HK-2 (cell line): ENCODE data around the gene PIN1.
"Not testable (repeated sequence)": the region's sequence is repeated elsewhere in the genome, so short reads cannot be mapped to it uniquely, and the experiment has no call there.

Experiments
- DNase-seq: peaks from one replicate; pipeline ENCODE4 v3.0.0-alpha.2; 2018; ENCODE audit not compliant: unreplicated experiment

The PIN1 gene

DNA sequence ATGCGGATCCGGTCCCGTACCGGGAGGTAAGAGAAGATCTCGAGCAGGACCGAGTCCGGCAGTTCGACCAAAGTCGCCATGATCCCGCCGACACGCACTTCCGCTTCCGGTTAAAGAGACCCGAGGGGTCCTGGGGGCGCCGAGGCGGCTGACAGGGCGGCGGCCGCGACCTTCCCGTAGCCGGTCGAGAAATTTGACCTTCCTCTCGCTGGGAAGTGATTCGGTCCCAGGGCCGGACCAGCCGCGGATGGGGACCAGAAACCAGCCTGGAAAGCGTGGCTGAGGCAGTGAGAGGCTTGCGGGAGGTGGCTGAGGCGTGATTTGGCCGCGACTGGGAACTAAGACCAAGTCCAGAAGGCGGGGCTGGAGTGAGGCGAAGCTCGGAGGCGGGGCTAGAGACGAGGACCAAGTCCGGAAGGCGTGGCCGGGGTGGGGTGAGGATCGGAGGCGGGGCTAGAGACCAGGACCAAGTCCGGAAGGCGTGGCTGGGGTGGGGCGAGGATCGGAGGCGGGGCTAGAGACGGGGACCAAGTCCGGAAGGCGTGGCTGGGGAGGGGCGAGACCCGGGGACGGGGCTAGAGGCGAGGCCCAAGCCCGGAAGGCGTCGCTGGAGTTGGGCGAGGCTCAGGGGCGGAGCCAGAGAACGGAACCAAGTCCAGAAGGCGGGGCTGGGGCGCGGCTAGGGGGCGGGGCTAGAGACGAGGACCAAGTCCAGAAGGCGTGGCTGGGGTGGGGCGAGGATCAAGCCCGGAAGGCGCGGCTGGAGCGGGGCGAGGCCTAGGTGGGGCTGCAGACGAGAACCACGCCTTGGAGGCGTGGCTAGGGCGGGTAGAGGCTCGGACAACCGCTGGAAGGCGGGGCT, 16.2 kb upstream of the PIN1 start, which contains the start of gene FBXL12:
Gene FBXL12, minus strand, starts transcription at position 346 of the 862 bp plus-strand sequence. Its CDS starts 266 bp downstream, at position 80.
- DNase-seq = peak; percentile 100

DNA sequence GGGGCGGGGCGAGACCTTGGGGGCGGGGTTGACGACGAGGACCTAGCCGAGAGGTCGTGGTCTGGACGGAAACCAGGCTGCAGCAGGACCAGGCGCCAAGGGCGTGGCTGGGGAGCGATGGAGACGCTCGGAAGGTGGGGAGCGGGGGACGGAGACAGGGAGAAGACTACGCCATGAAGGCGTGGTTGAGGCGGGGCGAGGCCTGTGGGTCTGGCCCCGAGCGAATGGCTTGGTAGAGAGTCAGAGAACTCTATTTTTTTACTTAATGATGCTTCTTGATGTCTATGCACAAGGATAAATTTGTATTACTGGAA, 15.6 kb upstream of the PIN1 start:
- DNase-seq = no peak

DNA sequence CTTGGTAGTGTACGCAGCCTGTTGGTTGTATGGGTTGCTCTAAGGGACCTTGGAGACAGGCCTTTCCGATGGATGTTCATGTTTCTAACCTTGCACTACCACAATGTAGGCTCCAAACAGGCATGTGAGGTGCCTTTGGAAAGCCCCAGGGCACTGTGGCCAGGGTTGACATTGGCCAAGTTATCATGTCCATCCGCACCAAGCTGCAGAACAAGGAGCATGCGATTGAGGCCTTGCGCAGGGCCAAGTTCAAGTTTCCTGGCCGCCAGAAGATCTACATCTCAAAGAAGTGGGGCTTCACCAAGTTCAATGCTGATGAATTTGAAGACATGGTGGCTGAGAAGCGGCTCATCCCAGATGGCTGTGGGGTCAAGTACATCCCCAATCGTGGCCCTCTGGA, 15.1 kb upstream of the PIN1 start:
- not testable (repeated sequence) for DNase-seq

DNA sequence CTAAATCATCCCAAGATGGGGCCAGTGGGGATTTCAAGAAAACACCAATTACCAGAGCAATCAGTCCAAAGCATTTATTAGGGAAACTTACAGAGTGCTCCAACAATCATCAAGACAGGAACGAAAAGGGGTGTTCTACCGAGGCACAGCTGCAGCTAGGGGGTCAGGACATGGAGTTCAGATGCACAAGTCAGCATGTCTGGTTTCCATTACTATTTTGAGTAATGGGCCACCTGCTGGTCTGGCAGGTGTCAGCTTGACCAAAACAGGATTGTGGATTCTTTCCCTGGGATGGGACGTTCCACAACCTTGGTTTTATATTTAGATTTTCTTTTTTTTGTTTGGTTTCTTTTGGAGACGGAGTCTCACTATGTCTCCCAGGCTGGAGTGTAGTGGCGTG, 11.3 kb upstream of the PIN1 start:
- DNase-seq = no peak

DNA sequence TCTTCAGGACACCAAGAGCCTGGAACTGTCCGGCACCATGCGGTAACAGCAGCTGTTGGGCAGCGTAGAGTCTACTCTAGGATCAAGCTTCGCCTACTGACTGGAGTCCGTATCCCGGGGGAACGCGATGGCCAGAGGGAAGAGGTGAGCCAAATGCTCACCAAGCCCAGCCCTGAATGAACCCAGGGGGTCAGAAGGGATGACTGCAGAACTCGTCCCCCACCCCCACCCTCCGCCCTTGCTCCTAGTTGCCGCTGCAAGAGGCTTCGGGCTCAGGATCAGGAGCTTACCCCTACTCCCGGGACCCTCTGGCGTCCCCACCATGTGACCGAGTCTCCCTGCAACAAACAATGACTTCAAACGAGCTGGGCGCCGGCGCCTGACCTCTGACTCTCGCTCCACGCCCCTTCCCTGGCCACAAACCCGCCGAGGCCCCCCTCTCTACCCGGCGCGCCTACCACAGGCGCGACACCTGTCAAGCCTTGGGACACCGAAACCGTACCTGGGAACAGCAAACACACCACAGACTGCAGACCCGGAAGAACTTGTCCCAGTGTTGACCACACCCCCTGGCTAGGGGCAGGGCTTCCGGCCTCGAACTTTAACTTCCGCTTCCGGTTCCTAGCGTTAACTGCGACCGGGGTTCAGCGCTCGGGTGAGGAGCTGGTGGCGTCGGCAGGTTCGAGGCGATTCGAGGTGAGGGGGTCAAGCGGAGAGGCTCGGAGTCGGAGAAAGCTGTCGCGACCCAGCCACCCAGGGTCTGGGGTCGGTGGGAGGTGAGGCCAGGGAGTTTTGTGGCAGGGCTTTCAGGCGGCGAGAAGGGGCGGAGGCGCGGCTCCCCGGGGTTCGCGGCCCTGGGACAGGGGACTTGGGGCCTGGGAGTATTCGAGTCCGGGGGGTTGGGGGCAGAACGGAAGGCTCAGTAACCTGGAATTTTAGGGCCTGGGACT, 7.6 kb upstream of the PIN1 start, which contains the start of gene UBL5:
Gene UBL5, plus strand, starts transcription at position 630 of the 950 bp plus-strand sequence. CDS start 420 bp downstream, outside the sequence.
- DNase-seq = peak; percentile 83

DNA sequence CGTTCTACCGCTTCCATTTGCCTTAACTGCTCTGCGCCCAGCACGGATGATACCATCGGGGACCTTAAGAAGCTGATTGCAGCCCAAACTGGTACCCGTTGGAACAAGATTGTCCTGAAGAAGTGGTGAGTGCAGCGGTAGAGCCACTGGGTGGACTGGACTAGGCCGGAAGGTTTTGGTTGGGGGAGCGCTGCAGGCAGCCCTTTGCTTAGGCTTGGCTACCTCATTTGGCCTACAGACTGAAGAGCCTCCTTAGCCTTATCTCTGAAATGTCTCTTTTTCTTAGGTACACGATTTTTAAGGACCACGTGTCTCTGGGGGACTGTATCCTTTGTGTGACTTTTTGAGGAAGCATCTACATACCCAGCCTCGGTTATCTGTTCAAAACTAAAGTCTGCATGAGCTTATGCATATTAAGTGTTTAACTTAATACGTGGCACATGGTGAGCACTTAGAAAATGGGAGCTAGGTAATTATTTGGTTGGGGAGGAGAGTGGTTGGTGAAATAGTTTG, 6.5 kb upstream of the PIN1 start:
- DNase-seq = no peak

DNA sequence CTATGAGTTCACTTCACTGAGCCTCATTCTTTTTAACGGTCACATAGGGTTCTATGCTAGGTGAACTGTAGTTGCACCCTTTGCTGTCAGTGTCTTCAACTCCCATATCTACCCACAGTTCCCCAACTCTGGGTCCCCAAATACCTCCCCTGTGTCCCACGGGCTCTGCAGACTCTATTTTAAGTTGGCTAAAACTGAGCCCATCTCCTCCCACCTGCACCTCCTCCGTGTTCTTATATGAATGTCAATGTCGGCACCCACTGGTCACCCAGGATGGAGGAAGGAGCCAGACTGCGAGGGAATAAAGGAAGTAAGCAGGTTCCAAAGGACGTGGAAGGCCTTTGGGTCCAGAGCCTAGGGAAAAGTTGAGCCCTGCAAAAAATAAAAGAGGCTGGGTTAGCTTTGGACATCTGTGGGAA, 802 bp upstream of the PIN1 start:
- DNase-seq = no peak

DNA sequence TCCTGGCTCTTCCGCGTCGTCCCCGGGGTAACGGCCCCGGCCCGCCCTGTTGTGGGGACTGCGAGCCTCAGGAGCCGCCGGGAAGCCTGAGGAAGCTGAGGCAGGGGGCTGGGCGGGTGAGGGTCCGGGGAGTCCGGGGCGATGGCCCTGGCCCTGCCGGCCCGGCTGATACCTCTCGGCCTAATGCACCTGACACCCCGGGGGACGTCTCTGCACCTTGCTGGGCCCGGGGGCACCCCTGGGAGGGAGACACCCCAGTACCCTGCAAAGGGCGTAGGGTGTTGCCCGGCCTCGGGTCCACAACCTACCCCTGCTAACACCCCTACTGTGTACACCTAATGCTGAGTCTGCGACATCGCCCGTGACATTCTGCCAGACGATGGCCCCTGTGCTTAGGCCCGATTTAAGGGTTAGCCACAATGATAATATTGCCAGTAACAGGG, 410 bp downstream of the PIN1 start:
- no peak for DNase-seq

DNA sequence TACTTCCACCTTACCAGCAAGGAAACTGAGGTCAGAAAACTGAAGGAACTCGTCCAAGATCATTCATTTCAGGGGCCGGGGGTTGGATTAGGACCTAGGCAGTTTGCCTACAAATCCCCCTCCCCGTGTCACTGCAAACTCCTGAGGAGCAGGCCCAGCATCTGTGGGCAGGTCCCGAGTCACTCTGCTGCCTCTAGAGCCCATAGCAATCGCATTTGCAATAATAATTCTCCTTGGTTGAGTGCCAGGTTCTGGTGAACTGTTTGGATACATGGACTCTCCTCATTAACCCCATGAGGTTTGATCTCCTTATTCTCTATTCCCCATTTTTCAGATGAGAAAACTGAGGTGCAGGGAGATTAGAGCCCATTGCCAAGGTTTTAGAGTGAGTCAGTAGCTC, 903 bp downstream of the PIN1 start:
- DNase-seq = no peak

DNA sequence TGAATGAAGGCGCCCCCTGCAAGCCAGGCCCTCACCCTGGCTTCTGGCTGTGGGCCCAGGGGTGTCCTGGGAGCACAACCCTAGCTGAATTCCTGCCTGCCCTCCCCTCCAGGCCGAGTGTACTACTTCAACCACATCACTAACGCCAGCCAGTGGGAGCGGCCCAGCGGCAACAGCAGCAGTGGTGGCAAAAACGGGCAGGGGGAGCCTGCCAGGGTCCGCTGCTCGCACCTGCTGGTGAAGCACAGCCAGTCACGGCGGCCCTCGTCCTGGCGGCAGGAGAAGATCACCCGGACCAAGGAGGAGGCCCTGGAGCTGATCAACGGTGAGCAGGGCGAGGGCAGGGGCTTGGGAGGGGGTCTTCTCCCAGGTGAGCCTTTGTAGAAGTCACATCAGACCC, 3.2 kb downstream of the PIN1 start:
- DNase-seq = no peak

DNA sequence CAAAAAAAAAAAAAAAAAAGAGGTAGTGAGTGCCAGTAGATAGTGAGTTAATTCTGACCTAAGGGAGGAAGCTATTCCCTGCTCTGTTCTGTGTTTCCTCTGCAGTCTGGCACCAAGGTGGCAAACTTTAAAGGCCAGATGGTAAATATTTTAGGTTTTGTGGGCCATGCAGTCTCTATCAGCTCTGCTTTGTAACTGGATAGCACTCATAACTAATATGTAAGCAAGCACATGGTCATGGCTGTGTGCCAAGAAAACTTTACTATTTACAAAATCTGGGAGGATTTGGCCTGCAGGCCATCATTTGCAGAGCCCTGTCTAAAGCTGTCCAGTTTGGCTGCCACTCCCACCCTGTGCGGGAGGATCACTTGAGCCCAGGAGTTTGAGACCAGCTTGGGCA, 4.3 kb downstream of the PIN1 start:
- no peak for DNase-seq

DNA sequence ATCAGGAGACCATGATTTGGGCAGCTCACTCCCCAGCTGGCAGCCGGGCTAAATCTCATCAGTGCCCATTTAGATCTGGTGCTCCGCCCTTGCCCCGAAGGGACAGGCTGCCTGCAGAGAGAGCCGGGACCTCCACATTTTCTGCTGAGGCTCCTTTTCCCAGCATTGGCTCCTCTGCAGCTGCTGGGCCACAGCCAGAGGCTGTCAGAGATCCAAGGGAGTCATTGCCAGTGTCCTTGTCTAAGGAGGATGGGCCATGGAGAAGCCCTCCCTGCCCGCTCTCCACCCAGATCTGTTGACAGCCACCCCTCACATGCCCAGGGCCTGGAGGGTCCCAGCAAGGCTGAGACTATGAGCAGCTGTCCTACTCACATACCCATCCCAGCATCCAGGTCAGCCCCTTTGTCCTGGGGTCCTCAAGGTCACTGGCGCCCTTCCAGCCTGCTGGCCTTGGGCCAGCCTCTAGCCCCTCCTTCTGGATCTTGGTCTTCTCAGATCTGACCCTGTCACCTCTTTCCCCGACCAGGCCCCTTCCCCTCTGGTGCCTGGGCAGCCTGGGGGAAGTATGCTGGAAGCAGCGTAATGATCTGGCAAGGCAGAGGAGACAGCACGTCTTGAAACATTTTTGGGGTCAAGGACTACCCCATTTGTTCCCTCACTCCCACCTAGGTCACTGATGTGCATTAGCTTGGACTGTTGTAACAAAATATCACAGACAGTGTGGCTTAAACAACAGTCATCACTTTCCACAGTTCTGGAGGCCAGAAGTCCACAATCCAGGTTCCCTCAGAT, 7.9 kb downstream of the PIN1 start:
- DNase-seq = no peak

DNA sequence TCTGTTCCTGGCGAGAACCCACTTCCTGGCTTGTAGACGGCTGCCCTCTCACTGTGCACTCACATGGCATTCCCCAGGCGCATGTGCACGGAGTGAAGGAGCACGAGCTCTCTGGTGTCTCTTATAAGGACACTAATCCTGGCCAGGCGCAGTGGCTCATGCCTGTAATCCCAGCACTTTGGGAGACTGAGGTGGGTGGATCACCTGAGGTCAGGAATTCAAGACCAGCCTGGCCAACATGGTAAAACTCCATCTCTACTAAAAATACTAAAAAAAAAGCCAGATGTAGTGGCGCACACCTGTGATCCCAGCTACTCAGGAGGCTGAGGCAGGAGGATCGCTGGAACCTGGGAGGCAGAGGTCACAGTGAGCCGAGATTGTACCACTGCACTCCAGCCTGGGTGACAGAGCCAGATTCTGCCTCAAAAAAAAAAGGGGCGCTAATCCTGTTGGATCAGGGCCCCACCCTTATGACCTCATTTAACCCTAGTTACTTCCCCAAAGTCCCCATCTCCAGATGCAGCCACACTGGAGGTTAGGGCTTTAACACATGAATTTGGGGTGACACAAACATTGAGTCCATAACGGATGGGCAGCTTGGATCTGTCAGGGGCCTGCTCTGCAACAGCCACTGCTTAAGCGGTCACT, 8.6 kb downstream of the PIN1 start:
- not testable (repeated sequence) for DNase-seq

DNA sequence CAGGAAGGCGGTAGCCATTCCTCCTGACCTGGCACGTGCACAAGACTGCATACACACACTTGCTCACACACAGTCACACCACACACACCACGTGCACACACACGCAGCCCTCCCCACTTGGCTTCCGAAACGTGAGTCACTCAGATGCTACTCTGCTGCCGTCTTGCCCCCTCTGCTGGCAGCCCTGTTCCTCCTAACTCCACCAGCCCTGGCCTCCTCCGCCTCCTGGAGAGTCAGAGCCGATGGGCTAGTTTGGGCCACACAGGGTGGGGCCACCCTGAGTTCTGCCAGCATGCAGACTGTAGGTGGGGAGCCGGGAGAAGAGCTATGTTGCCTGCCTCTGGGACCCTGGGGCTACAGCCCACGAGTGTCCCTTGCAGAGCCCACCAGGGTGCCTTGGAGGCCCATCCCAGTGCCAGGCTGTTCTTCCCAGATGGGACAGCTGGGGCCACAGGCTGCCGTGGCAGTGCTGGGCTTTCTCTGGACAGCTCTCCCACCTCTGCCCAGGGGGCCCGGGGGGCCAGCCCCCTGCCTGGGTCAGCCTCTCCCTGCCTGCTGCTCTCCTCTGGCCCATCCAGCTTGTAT, 12.1 kb downstream of the PIN1 start:
- peak; percentile 79 for DNase-seq

DNA sequence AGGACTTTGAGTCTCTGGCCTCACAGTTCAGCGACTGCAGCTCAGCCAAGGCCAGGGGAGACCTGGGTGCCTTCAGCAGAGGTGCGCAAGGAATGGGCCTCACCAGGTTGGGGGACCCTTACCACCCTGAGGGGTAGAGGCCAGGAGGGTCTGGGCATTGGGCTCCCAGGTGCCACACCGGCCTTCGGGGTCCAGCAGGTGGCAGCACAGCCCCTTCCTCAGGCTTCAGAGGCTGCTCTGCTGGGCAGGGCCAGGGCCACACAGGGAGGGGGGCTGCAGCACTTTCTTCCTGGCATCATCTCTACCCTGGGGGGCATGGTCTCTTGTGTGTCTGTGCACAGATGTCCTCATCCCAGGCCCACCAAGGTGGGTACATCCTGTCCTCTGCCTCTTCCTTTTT, 12.9 kb downstream of the PIN1 start:
- no peak for DNase-seq

DNA sequence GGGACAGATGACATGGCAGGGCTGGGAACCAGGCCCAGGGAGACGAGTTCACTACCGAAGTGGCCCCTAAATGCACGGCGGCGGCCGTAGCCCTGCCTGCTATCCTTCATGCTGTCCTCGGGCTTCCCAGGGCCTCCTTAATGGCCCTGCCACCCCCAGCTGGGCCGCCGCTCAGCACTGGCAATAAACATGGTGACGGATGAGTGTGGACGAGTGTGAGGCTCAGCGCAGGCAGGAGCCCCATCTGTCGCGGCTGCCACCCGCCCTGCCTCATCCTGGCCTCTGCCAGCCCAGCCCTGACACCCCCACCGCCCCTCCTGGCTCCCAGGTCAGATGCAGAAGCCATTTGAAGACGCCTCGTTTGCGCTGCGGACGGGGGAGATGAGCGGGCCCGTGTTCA, 13.6 kb downstream of the PIN1 start:
- DNase-seq = no peak

DNA sequence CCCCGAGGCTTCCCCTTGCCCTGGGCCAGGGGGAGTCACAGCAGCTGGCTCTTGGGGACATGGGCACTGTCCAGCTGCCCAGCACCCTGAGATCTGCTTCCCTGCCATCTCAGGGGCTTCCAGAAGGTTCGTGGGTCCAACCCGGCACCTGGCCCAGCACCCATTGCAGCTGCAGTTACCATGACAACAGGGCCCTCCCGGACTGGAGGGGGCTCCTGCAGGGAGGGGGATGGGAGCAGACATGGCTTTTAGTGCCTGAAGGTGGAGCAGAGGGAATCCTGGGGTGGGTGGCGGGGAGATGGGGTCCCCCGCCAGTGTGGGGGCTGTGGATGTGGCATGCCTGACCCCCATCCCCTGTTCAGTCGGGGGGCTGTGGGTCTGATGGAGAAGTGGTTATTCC, 14.7 kb downstream of the PIN1 start:
- no peak for DNase-seq

DNA sequence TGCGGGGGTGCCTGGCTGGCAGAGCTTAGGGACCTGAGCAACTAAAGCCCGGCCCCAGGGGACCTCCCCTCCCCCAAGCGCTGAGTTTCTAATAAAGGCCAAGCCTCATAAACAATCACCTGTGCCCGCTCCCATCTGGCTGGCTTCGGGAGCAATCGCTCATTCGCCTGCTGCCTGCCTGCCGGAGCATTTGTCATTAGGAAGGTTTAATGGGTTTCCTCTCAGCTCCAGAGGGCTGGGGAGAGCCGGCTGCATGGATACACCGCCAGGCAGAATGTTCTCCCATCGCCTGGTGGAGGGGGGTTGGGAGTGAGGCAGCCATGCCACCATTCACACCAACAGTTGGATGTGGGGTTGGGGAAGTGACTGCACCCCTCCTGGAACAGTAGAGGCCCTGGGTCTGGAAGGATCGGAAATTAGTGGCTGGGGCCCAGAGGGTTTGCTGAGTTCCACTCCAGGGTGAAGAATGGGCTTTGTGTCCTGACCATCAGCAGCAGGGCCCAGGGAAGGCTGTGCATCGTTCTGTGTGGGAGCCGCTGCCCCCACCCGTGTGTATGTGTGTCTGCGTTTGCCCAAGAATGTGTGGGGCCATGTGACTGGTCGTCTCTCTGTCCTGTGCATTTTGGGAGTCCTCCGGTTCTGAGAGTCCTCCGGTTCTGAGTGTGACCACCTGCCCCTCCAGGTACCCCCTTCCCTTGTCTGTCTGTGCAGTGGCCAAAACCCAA, 15.3 kb downstream of the PIN1 start:
- no peak for DNase-seq

DNA sequence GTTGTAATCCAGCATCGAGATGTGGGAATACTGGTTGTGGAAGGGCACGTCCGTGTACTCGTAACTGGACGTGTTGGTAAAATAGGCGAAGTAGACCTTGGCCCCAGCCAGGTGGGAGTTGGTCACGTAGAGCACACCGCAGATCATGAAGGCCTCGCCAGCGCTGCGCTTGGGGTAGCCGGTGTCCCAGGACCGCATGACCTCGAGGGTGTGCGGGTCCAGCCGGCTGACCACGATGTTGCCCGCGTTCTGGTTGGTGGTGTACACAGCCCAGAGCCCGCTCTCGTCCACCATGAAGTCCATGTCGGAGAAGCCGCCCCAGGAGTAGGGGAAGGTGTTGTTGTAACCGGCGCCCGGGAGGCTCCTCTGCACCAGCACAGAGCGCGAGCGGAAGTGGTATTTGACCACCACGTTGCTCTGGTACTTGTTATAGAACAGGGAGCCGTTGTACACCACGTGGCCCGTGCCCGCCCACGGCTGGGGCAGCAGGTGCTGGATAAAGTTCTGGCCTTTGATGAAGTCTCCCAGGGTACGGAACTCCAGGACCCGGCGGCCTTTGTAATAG, 19.2 kb downstream of the PIN1 start:
- DNase-seq = no peak

DNA sequence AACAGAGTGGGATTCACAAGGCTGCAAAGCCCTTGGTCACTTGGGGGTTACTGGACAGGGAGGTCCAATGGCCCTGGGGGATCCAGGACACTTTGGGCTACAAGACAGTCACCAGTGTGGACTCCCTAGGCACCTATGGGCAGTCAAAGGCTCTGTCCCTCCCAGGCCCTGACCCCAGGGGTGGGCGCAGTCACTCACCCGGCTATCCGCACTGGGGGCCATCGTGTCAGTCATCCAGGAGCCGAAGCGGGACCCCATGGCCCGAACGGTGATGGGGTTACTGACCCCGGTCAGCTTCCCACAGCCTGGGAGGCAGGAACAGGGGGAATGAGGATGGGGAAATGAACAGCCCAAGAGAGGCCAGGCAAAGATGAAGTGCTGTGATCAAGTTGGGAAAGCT, 21.5 kb downstream of the PIN1 start:
- no peak for DNase-seq
